HG02588 (cell line): Measurements from ENCODE around the gene SMIM9.
A peak's percentile ranks its signal among the peaks of the same experiment; 100 is the strongest.
"Not testable (repeated sequence)": the region's sequence is repeated elsewhere in the genome, so short reads cannot be mapped to it uniquely, and the experiment has no call there.

Experiments
- ATAC-seq: cut with Tn5 transposase; IDR thresholded peaks from one replicate; pipeline ENCODE4 v1.9.1; 2021; ENCODE audit warnings: mild to moderate bottlenecking, moderate library complexity; ENCODE audit not compliant: unreplicated experiment

Gene SMIM9

DNA sequence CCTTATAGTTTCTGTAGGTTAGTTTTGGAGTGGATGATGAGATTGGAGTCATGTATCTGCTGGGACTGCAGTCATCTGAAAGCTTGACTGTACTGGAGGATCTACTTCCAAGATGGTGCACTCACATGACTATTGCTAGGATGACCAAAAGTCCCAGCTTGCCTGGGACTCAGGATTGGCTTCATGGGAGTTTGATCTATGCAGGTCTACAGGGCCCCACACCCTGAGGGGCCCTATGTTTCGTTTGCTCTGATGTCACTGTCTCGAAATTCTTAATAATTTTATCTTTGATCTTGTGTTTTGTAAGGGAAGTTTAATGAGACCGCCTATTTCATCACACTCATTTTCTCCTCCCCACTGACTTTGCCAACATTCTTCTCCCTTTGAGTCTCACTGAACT lies at the start of gene SMIM9:
Gene SMIM9 (minus strand): TSS at position 101 of the 400 bp plus-strand sequence. CDS start 3,806 bp downstream, outside the sequence.
- ATAC-seq, result no peak

DNA sequence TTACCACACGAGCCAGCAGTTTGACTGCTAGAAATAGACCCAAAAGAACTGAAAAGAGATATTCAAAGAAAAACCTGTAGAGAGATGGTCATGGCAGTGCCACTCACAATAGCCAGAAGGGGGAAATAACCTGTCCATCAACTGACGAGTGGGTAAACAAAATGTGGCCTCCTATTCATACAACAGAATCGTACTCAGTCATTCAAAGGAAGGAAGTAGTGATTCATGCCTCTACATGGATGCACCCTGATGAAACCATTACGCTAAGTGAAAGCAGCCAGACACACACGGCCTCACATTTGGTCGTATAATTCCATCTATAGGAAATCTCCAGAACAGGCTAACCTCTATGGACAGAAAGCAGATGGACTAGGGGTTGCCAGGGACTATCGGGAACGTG lies 49.6 kb upstream of the SMIM9 start:
- not testable (repeated sequence) for ATAC-seq

DNA sequence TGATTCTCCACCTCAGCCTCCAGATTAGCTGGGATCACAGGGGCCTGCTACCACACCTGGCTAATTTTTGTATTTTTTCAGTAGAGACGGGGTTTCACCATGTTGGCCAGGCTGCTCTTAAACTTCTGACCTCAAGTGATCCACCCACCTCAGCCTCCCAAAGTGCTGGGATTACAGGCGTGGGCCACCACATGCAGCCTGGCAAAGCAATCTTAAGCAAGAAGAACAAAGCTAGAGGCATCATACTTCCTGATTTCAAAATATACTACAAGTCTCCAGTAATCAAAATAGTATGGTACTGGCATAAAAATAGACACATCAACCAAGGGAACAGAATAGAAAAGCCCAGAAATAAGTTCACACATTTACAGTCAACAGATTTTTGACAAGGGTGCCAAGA lies 38.9 kb upstream of the SMIM9 start:
- ATAC-seq, result no peak

DNA sequence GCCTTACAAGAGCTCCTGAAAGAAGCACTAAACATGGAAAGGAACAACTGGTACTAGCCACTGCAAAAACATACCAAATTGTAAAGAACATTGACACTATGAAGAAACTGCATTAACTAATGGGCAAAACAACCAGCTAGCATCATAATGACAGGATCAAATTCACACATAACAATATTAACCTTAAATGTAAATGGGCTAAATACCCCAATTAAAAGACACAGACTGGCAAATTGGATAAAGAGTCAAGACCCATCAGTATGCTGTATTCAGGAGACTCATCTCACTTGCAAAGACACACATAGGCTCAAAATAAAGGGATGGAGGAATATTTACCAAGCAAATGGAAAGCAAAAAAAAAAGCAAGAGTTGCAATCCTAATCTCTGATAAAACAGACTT lies 34.1 kb upstream of the SMIM9 start:
- ATAC-seq, result not testable (repeated sequence)

DNA sequence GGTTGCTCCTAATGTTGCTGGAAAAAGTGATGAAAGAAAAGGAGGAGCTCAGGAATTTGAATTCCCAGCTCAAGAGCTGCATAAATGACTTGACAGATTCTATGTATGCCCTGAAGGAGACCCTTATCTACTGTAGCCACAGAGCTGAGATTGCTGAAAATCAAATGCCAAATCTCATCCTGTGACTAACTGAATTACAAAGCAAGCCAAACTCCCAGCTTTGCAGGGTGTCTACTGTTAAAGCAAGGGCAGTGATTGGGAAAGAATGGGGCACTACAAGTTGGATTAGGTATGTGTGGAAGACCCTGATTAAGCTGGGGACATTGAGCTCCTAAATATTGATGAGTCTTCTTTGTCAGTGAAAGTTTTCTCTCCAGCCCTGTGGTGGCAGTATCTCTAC lies 20.8 kb upstream of the SMIM9 start:
- ATAC-seq, result no peak

DNA sequence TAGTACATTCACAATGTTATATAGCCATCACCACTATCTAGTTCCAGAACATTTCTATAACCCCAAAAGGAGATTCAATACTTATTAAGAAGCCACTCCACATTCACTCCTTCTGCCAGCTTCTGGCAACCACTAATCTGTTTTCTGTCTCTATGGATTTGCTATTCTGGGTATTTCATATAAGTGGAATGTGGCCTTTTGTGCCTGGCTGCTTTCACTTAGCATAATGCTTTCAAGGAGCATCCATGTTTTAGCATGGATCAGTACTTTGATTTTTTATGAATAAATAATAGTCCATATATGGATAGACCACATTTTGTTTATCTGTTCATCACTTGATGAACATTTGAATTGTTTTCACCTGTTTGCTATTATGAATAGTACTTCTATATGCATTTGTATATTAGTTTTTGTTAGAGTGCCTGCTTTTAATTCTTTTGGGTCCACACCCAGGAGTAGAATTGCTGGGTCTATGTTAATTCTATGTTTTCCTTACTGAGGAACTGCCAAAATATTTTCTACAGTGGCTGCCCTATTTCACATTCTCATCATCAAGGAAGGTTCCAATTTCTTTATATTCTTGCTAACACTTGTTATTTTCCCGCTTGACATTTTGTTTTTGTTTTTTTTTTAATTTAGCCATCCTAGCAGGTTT lies 16.6 kb upstream of the SMIM9 start:
- ATAC-seq, result no peak

DNA sequence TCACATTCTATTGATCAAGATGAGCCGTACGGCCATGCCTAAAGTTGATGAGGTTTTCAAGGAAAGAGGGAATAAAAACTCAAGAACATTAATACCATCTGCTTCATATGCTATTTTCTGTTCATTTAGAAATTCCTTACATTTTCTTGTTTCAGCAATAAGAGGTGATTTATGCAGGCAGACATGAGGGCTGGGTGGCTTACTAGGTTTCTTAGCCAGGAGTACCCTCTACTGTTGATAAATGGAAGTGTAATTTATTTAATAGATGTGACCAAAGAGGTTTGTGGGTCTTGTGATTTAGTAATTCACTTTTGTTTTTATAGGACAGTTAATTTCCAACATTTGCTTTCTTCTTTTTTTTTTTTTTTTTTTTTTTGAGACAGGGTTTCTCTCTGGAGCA lies 6.4 kb upstream of the SMIM9 start:
- no peak for ATAC-seq

DNA sequence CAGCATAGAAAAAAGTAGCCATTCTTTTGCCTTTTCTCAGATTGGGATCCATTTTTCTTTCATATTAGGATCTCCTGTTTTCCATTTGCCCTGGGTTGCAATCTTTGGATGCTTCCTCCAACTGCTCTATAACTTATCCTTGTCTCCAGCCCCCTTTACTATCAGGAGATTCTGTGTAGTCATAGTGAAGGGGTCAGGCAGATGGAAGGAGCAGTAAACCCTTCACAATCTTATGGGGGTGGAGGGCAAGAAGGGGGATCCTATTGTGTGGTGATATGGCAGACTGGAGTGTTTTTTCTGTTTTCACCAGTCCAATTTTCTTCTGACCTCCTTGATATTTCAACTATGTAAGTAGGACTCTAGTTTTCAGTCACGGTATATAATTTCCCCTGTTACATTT lies 1.7 kb upstream of the SMIM9 start:
- ATAC-seq, result no peak

DNA sequence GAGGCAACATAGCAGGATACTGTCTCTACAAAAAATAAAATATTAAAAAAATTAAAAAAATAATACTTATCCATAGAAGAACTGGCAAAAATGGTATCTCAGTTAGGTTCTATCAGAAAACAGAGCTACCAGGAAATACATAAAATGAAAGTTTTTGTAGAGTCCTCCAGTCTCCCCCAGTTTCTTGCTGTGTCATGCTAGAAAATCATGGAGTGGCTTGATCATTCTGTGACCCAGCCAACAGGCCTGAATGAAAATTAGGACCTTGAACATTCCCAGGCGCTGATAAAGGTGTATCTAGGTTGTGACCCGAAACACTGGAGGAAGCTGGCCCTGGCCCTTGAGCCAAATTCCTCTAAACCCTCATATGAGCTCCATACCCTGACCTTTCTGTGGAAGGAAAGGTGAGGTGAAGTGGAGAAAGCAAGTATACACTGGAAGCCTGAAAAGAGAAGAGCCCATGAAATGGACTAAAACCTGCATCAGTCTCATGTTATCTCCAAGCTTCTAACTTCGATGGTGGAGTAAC lies 652 bp downstream of the SMIM9 start:
- no peak for ATAC-seq

DNA sequence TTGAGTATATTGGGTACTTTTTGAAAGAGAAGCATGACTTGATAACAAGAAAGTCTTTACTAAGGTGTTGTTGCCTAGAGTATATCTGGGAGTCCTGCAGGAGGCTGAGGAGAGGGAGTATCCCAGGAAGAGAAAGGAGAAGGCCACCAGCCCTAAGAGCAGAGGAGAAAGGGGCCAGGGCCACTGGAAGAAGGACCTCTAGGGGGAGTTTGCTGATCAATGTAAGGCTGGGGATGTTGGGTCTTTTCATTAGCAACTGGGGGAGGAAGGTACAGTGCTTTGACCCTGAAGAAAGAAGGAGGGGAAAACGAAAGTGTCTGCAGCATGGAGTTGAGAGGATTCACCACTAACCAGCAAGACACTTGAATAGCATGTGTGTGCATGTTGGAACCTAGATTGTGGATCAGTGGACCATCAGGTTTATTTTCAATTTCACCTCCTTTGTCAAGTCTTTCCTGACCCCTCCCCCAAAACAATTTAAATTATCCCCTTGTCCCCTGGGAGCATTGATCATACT lies 4.5 kb downstream of the SMIM9 start:
- no peak for ATAC-seq

DNA sequence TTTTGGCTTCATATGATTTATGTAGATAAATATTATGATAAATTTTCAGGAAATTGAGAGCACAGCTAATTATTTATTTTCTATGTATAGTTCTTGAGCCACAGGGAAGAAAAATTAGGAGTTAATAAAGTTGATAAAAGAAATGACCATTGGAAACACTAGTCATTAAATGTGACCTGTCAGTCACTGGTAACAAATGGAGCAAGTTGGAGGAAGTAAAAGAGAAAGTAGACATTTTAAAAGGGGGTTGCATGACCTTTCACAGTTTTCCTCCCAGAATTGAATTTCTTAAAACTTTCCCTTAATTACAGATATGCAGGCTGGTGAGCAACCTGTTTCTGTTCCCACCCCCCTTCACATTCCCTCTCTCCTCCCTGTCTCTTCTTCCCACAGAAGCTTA lies 5.3 kb downstream of the SMIM9 start:
- ATAC-seq, result no peak

DNA sequence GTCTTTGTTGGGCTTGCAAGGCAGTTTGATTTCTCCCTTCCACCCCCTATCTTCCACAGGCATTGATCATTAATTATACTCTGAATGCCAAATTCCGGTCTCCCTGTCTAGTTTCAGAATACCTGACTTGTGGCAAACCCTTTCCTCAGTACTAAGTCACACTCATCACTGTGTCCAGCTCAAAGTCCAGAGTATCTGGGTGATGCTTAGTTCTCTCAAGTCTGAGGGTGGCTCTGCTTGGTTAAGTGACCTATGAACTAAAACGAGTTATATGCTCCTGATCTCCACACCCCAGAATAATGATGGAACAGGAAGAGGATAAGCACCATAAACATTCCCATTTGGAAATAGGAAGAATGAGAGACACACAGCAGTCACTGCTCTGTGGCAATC lies 6.5 kb downstream of the SMIM9 start:
- ATAC-seq, result peak; percentile 8

DNA sequence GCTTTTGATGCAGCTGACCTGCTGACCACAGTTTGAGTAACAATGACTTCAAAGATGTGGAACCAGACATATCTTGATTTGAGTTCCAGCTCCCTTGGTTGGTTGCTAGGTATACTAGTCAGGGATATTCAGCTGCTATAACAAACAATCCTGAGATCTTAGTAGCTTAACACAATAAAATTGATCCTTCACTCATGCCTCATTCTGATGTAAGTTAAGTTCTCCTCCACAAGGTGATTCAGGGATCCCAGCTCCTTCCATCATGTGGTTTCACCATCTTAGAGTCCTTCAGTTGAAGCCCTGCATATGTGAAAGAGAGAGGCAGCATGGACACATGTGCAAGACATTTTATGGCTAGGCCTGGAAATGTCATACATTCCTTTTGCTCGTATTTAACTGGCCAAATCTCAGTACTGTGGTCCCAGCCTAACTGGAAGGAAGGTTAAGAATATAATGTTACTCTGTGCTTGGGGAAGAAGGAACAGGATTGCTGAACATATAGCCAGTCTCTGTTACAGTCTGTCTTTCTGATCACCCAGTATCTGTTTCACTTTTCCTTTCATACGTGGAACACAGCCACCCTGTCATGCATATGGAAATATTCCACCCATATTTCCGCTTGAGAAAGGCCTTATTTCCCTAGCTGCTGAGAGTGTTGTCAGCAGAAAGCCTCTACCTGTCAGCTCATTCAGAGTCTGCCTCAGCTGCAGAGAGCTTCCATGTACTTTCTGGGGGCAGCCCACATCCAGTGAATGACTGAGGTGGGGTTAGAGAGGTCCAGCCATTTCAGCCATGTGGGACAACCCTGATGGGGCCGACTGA lies 7.1 kb downstream of the SMIM9 start:
- ATAC-seq, result peak; percentile 91

DNA sequence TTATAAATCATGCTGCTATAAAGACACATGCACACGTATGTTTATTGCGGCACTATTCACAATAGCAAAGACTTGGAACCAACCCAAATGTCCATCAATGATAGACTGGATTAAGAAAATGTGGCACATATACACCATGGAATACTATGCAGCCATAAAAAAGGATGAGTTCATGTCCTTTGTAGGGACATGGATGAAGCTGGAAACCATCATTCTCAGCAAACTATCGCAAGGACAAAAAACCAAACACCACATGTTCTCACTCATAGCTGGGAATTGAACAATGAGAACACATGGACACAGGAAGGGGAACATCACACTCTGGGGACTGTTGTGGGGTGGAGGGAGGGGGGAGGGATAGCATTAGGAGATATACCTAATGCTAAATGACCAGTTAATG lies 8.9 kb downstream of the SMIM9 start:
- not testable (repeated sequence) for ATAC-seq

DNA sequence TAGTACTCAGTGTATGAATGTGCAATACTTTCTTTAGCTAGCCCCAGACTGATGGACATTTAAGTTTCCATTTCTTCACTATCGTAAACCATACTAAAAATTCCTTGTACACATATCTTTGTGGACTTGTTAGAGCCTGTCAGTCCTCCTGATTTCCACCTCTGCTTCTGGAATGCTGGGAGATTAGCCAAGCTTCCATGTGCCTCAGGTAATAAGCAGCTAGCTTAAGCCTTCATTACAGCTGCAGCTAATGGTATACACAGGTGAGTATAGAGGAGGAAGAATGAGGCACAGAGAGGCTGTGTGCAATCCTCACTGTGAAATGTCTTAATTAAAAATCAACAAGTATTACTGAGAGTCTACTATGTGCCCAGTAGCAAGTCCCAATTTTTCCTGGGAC lies 9.8 kb downstream of the SMIM9 start:
- ATAC-seq, result no peak

DNA sequence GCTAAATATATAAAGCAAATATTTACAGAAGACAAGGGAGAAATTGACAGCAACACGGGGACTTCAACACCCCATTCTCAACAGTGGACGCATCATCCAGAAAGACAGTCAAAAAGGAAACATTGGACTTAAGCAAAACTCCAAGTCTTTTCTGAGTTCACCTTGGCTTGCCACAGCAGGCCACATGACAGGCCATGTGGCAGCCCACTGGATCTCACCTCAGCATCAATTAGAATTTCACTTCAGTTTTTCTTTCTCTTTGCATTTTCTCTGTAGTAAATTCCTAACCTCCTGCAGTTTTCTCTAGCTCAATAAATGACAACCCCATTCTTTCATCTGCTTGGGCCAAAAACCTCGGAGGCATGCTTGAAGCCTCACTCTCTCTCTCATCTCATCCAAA lies 12.4 kb downstream of the SMIM9 start:
- ATAC-seq, result no peak

DNA sequence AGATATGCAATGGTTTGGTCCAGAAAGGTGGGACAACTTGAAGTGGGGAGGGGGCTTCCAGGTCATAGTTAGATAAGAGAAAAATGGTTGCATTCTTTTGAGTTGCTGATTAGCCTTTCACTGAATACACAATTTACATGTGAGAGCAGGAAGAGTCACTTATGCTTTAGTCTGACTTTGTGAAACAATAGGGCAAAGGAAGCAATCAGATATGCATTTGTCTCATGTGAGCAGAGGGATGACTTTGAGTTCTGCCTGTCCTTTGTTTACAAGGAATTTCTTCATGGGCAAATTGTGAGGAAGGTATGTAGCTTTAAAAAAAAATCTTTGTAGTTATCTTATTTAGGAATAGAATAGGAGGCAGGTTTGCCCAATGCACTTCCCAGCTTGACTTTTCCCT lies 12.9 kb downstream of the SMIM9 start:
- ATAC-seq, result no peak

DNA sequence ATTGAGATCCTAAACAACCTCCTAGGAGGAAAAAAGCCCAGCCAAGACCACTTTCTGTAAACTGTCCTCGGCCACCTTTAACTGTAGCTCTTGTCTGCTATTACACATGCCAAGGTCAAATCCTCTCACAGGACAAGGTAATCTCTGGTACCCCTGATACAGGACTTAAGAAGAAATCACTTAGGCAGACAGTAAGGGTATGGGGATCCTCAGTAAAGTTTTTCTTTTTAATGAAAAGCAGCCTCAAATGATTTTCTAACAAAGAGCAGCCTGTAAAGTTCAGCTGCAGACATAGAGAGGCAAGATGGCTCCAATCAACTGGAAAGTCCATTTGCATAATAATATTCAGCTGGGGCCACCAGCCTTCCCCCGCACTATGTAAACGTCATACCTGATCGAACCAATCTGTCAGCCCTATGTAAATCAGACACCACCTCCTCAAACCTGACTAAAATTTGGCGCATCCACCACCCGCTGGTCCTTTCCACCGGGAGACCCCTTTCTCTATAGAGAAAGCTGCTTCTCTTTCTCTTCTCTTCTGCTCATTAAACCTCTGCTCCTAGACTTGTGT lies 14.6 kb downstream of the SMIM9 start:
- ATAC-seq, result no peak

DNA sequence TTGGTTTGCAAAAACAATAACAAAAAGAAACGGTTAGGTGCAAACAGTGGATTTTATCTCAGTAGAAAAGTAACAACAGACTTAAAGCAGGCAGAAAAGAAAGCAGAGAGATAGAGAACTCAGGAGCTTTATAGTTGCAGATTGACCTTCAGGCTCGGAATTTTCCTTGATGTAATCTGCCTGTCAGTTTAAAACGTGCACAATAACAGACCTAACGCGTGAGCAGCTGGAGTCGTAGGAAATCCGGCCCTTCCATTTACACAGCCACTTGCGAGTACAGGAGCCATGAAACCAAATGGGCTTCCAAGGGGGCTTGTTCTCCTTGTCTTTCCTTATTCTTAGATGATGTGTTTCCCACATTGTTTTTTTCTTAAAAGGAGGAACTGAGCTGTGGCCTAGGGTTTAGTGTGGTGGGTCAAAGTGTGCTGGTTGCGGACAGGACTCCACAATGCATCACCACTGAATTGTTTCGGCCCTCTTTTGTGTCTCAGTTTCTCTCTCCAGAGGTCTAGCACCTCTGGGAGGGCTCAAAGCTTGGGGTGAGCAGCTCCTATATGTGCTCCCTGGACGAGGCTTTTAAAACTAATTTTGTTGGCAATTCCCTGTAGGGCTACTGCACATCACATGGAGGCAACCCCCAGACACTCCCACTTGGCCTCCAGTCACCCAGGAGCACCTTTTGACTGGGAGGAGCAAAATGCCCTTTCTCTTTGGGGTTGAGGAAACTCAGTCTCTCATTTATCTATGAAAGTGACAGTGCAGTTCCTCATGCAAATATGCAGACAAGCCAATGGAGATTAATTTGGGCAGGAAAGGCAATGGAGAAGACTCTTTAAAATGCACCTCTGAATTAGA lies 15.3 kb downstream of the SMIM9 start:
- no peak for ATAC-seq

DNA sequence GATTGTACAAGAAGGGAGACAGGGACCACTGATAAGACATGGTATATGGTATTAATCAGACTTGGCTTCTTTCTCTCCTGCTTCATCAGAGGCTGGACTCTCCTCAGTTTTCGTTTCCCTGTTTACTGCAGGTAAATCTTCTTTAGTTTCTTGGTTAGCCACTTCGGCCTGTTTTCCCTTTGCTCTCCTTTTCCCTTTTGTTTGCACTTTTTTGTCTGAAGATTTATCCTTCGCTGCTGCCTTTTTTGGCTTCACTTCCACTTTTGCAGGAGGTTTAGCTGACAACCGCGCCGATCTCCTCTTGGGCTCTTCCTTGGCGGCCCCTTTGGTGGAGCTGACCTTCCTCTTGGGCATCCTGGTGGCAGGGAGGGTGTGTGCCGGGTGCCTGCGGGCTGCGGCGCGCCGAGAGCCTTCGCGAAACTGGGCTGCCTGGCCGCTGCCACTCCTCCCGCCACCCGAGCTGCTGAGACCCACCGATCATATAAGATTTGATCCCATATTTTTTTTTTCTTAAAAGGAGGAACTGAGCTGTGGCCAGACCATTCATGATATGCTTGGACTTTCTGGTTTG lies 17.3 kb downstream of the SMIM9 start:
- ATAC-seq, result not testable (repeated sequence)
